GM23338 (cell line): ENCODE data around the gene PPIP5K2. TPM values are rescaled to one million over a fixed set of nuclear protein-coding genes. Genes with fewer than 3 reads are reported as not detected.

Experiments used
- ATAC-seq: fragments of 200-7000 bp; cut with Tn5 transposase; 3 replicates; pipeline ENCODE4 v1.9.1; 2020
- DNase-seq: peaks from one replicate; pipeline ENCODE4 v3.0.0-alpha.2; 2015; ENCODE audit warnings: low spot score
- H2AFZ ChIP-seq: fragments of 200-600 bp; sonication (generic); 2 replicates; pipeline ENCODE4 v1.8.0; 2016; ENCODE audit warnings: antibody characterized with exemption, mild to moderate bottlenecking, moderate library complexity
- H3F3A ChIP-seq: fragments of 200-600 bp; sonication (generic); replicated peaks from 2 replicates; pipeline ENCODE4 v1.8.0; 2017; ENCODE audit warnings: antibody characterized with exemption, mixed run types, low read depth
- H3K27ac ChIP-seq: fragments of 200-600 bp; sonication (generic); 2 replicates; pipeline ENCODE4 v1.6.1; 2016; ENCODE audit warnings: low read depth
- H3K27me3 ChIP-seq: fragments of 200-600 bp; sonication (generic); 2 replicates; pipeline ENCODE4 v1.8.0; 2016; ENCODE audit warnings: mild to moderate bottlenecking, mixed run types, moderate library complexity; ENCODE audit not compliant: insufficient read depth
- H3K36me3 ChIP-seq: fragments of 200-600 bp; sonication (generic); 2 replicates; pipeline ENCODE4 v1.8.0; 2016; ENCODE audit warnings: mild to moderate bottlenecking; ENCODE audit not compliant: insufficient read depth
- H3K4me1 ChIP-seq: fragments of 200-600 bp; sonication (generic); 2 replicates; pipeline ENCODE4 v1.8.0; 2016; ENCODE audit warnings: mild to moderate bottlenecking, moderate library complexity; ENCODE audit not compliant: insufficient read depth
- H3K4me2 ChIP-seq: fragments of 200-600 bp; sonication (generic); 2 replicates; pipeline ENCODE4 v1.7.1; 2017; ENCODE audit warnings: mixed run types
- H3K4me3 ChIP-seq: fragments of 200-600 bp; sonication (generic); 2 replicates; pipeline ENCODE4 v1.6.1; 2016; ENCODE audit warnings: mixed run types
- H3K79me2 ChIP-seq: fragments of 200-600 bp; sonication (generic); replicated peaks from 2 replicates; pipeline ENCODE4 v1.8.0; 2017; ENCODE audit warnings: mild to moderate bottlenecking; ENCODE audit not compliant: insufficient read depth
- H3K9me2 ChIP-seq: fragments of 200-600 bp; sonication (generic); 2 replicates; pipeline ENCODE4 v1.8.0; 2017; ENCODE audit not compliant: insufficient read depth
- H4K20me1 ChIP-seq: fragments of 200-600 bp; sonication (generic); replicated peaks from 2 replicates; pipeline ENCODE4 v1.8.0; 2017; ENCODE audit warnings: mild to moderate bottlenecking; ENCODE audit not compliant: insufficient read depth
- H3K27ac Mint-ChIP-seq: 2 replicates; pipeline ENCODE4 v1.8.0; 2020; ENCODE audit warnings: inconsistent platforms, mild to moderate bottlenecking, moderate library complexity, mixed read lengths
- H3K27me3 Mint-ChIP-seq: 3 replicates; pipeline ENCODE4 v1.8.0; 2022; ENCODE audit warnings: low read depth, mild to moderate bottlenecking, moderate library complexity, mixed read lengths, inconsistent platforms; ENCODE audit not compliant: insufficient read depth, poor library complexity
- H3K36me3 Mint-ChIP-seq: 3 replicates; pipeline ENCODE4 v1.8.0; 2021; ENCODE audit warnings: low read depth, mild to moderate bottlenecking, inconsistent platforms, moderate library complexity, mixed read lengths
- H3K4me1 Mint-ChIP-seq: 3 replicates; pipeline ENCODE4 v1.8.0; 2020; ENCODE audit warnings: mild to moderate bottlenecking, inconsistent platforms, mixed read lengths
- H3K4me3 Mint-ChIP-seq: 3 replicates; pipeline ENCODE4 v1.8.0; 2021; ENCODE audit warnings: moderate library complexity, mild to moderate bottlenecking, inconsistent platforms, mixed read lengths
- H3K9me3 Mint-ChIP-seq: 3 replicates; pipeline ENCODE4 v1.8.0; 2020; ENCODE audit warnings: moderate library complexity, mild to moderate bottlenecking, inconsistent platforms, mixed read lengths
- EZH2 ChIP-seq: fragments of 200-600 bp; sonication (generic); IDR thresholded peaks from one replicate; pipeline ENCODE4 v1.8.0; 2017; ENCODE audit warnings: antibody characterized with exemption, mild to moderate bottlenecking, low read depth; ENCODE audit not compliant: unreplicated experiment
- EZH2phosphoT487 ChIP-seq: fragments of 200-600 bp; sonication (generic); IDR thresholded peaks from one replicate; pipeline ENCODE4 v1.8.1; 2018; ENCODE audit warnings: antibody characterized with exemption; ENCODE audit not compliant: unreplicated experiment
- JUNB ChIP-seq: IDR thresholded peaks from one replicate; pipeline ENCODE4 v1.6.1; 2016; ENCODE audit warnings: antibody characterized with exemption; ENCODE audit not compliant: unreplicated experiment
- NANOG ChIP-seq: IDR thresholded peaks from 2 replicates; pipeline ENCODE4 v1.6.1; 2016; ENCODE audit warnings: antibody characterized with exemption, borderline replicate concordance
- POLR2AphosphoS5 ChIP-seq: IDR thresholded peaks from 2 replicates; pipeline ENCODE4 v1.6.1; 2016; ENCODE audit warnings: antibody characterized with exemption, low read depth
- STAT1 ChIP-seq: IDR thresholded peaks from one replicate; pipeline ENCODE4 v1.6.1; 2016; ENCODE audit warnings: antibody characterized with exemption; ENCODE audit not compliant: unreplicated experiment
- ZNF114 ChIP-seq: fragments of 250-450 bp; sonication (Bioruptor Pico); IDR thresholded peaks from 2 replicates; pipeline ENCODE4 v1.5.0; 2020; ENCODE audit warnings: mild to moderate bottlenecking, moderate library complexity
- ZNF331 ChIP-seq: fragments of 250-450 bp; sonication (Bioruptor Pico); IDR thresholded peaks from 2 replicates; pipeline ENCODE4 v1.5.0; 2020; ENCODE audit warnings: low read depth, mild to moderate bottlenecking, moderate library complexity
- polyA plus RNA-seq: library from polyadenylated mRNA; unstranded; fragments of >200 nt; fragmentation: Nextera tagmentation; extraction: Ambion mirVana; gene quantifications from 2 replicates; pipeline ENCODE4 v1.2.1, GENCODE V29; 2016
- total RNA-seq: library from RNA; depleted of rRNA; stranded (reverse); fragments of >200 nt; shearing (Covaris generic); gene quantifications from 2 replicates; pipeline ENCODE4 v1.2.3, GENCODE V29; 2014
- TF ChIP-seq, protein P1 (sequence below), 2 experiments: fragments of 200-600 bp in 1 of 2; sonication (generic) in 1 of 2; conservative IDR thresholded peaks; 2 replicates each; pipeline versions ENCODE4 v1.5.1 to v1.6.1; 2016 to 2017; ENCODE audit warnings: antibody characterized with exemption in 2 of 2, low read depth in 2 of 2, mild to moderate bottlenecking in 2 of 2, moderate library complexity in 1 of 2
- TF ChIP-seq, protein P2 (sequence below): fragments of 250-450 bp; sonication (Bioruptor Pico); IDR thresholded peaks from 2 replicates; pipeline ENCODE4 v1.5.0; 2020; ENCODE audit warnings: mild to moderate bottlenecking, moderate library complexity
- TF ChIP-seq, protein P3 (sequence below): IDR thresholded peaks from 2 replicates; pipeline ENCODE4 v1.6.1; 2016; ENCODE audit warnings: antibody characterized with exemption
- TF ChIP-seq, protein P4 (sequence below): IDR thresholded peaks from one replicate; pipeline ENCODE4 v1.6.1; 2018; ENCODE audit warnings: antibody characterized with exemption; ENCODE audit not compliant: unreplicated experiment

Gene PPIP5K2
- total and polyA plus RNA-seq, 2 experiments from 2014 or later: 41.7 to 45.4 TPM

DNA sequence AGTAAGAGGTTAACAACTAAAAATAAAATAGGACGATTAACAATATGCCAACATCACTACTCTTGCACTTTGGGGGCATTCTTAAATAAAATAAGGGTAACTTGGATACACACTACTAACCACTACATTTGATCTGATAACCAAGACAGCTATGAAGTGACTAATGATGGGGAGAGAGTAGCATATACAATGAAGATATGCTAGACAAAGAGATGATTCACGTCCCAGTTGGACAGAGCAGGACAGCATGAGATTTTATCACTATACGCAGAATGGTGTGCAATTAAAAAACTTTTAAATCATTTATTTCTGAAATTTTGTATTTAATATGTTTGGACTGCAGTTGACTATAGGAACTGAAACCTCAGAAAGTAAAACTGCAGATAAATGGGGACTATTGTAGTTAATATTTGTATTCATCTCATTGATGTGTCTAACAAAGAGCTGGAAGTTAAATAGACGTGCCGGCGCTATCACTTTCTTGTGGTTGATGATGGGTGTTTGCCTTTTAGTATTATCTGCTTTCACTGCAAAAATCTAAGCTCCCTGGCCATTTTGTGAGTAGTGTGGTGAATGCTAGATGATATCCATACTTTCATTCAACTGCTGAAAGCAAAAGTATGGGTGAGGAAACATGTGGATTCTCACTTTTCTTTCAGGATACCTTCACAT lies 18.9 kb upstream of the PPIP5K2 start:
- no peaks in the 10 kb centered on the region for H3K9me3 Mint-ChIP-seq
- Histone ChIP-seq H3K27me3 (no peaks in the 10 kb centered on the region), H3K79me2 (no peaks in the 10 kb centered on the region), H3K27ac (no peak overlapping the region), H3K4me3 (no peak overlapping the region), H2AFZ (no peak overlapping the region), H4K20me1 (no peaks in the 10 kb centered on the region), H3K4me1 (no peaks in the 10 kb centered on the region), H3F3A (no peaks in the 10 kb centered on the region), H3K9me2 (no peaks in the 10 kb centered on the region), H3K36me3 (no peaks in the 10 kb centered on the region), H3K4me2 (no peak overlapping the region)
- no peaks in the 10 kb centered on the region for H3K27me3 Mint-ChIP-seq
- H3K4me1 Mint-ChIP-seq: no peaks in the 10 kb centered on the region
- TF ChIP-seq, protein P1, sequence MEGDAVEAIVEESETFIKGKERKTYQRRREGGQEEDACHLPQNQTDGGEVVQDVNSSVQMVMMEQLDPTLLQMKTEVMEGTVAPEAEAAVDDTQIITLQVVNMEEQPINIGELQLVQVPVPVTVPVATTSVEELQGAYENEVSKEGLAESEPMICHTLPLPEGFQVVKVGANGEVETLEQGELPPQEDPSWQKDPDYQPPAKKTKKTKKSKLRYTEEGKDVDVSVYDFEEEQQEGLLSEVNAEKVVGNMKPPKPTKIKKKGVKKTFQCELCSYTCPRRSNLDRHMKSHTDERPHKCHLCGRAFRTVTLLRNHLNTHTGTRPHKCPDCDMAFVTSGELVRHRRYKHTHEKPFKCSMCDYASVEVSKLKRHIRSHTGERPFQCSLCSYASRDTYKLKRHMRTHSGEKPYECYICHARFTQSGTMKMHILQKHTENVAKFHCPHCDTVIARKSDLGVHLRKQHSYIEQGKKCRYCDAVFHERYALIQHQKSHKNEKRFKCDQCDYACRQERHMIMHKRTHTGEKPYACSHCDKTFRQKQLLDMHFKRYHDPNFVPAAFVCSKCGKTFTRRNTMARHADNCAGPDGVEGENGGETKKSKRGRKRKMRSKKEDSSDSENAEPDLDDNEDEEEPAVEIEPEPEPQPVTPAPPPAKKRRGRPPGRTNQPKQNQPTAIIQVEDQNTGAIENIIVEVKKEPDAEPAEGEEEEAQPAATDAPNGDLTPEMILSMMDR (conservative IDR thresholded peaks at IDR 0.05; ENCODE audit: low read depth in 2 of 2): no peak
- TF ChIP-seq EZH2 (no peak), EZH2phosphoT487 (no peak), STAT1 (no peak), NANOG (no peak), JUNB (no peak), POLR2AphosphoS5 (no peak), ZNF114 (CRISPR knock-in tag) (no peak), ZNF331 (CRISPR knock-in tag) (no peak)
- TF ChIP-seq, protein P2, sequence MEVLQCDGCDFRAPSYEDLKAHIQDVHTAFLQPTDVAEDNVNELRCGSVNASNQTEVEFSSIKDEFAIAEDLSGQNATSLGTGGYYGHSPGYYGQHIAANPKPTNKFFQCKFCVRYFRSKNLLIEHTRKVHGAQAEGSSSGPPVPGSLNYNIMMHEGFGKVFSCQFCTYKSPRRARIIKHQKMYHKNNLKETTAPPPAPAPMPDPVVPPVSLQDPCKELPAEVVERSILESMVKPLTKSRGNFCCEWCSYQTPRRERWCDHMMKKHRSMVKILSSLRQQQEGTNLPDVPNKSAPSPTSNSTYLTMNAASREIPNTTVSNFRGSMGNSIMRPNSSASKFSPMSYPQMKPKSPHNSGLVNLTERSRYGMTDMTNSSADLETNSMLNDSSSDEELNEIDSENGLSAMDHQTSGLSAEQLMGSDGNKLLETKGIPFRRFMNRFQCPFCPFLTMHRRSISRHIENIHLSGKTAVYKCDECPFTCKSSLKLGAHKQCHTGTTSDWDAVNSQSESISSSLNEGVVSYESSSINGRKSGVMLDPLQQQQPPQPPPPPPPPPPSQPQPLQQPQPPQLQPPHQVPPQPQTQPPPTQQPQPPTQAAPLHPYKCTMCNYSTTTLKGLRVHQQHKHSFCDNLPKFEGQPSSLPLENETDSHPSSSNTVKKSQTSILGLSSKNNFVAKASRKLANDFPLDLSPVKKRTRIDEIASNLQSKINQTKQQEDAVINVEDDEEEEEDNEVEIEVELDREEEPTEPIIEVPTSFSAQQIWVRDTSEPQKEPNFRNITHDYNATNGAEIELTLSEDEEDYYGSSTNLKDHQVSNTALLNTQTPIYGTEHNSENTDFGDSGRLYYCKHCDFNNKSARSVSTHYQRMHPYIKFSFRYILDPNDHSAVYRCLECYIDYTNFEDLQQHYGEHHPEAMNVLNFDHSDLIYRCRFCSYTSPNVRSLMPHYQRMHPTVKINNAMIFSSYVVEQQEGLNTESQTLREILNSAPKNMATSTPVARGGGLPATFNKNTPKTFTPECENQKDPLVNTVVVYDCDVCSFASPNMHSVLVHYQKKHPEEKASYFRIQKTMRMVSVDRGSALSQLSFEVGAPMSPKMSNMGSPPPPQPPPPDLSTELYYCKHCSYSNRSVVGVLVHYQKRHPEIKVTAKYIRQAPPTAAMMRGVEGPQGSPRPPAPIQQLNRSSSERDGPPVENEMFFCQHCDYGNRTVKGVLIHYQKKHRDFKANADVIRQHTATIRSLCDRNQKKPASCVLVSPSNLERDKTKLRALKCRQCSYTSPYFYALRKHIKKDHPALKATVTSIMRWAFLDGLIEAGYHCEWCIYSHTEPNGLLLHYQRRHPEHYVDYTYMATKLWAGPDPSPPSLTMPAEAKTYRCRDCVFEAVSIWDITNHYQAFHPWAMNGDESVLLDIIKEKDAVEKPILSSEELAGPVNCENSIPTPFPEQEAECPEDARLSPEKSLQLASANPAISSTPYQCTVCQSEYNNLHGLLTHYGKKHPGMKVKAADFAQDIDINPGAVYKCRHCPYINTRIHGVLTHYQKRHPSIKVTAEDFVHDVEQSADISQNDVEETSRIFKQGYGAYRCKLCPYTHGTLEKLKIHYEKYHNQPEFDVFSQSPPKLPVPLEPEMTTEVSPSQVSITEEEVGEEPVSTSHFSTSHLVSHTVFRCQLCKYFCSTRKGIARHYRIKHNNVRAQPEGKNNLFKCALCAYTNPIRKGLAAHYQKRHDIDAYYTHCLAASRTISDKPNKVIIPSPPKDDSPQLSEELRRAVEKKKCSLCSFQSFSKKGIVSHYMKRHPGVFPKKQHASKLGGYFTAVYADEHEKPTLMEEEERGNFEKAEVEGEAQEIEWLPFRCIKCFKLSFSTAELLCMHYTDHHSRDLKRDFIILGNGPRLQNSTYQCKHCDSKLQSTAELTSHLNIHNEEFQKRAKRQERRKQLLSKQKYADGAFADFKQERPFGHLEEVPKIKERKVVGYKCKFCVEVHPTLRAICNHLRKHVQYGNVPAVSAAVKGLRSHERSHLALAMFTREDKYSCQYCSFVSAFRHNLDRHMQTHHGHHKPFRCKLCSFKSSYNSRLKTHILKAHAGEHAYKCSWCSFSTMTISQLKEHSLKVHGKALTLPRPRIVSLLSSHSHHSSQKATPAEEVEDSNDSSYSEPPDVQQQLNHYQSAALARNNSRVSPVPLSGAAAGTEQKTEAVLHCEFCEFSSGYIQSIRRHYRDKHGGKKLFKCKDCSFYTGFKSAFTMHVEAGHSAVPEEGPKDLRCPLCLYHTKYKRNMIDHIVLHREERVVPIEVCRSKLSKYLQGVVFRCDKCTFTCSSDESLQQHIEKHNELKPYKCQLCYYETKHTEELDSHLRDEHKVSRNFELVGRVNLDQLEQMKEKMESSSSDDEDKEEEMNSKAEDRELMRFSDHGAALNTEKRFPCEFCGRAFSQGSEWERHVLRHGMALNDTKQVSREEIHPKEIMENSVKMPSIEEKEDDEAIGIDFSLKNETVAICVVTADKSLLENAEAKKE: no peak
- TF ChIP-seq, protein P3, sequence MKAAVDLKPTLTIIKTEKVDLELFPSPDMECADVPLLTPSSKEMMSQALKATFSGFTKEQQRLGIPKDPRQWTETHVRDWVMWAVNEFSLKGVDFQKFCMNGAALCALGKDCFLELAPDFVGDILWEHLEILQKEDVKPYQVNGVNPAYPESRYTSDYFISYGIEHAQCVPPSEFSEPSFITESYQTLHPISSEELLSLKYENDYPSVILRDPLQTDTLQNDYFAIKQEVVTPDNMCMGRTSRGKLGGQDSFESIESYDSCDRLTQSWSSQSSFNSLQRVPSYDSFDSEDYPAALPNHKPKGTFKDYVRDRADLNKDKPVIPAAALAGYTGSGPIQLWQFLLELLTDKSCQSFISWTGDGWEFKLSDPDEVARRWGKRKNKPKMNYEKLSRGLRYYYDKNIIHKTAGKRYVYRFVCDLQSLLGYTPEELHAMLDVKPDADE: no peak
- TF ChIP-seq, protein P4, sequence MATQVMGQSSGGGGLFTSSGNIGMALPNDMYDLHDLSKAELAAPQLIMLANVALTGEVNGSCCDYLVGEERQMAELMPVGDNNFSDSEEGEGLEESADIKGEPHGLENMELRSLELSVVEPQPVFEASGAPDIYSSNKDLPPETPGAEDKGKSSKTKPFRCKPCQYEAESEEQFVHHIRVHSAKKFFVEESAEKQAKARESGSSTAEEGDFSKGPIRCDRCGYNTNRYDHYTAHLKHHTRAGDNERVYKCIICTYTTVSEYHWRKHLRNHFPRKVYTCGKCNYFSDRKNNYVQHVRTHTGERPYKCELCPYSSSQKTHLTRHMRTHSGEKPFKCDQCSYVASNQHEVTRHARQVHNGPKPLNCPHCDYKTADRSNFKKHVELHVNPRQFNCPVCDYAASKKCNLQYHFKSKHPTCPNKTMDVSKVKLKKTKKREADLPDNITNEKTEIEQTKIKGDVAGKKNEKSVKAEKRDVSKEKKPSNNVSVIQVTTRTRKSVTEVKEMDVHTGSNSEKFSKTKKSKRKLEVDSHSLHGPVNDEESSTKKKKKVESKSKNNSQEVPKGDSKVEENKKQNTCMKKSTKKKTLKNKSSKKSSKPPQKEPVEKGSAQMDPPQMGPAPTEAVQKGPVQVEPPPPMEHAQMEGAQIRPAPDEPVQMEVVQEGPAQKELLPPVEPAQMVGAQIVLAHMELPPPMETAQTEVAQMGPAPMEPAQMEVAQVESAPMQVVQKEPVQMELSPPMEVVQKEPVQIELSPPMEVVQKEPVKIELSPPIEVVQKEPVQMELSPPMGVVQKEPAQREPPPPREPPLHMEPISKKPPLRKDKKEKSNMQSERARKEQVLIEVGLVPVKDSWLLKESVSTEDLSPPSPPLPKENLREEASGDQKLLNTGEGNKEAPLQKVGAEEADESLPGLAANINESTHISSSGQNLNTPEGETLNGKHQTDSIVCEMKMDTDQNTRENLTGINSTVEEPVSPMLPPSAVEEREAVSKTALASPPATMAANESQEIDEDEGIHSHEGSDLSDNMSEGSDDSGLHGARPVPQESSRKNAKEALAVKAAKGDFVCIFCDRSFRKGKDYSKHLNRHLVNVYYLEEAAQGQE: no peak
- no peaks in the 10 kb centered on the region for H3K36me3 Mint-ChIP-seq
- no peak overlapping the region for H3K4me3 Mint-ChIP-seq
- H3K27ac Mint-ChIP-seq: no peak overlapping the region
- no peak for DNase-seq
- ATAC-seq: no peak
